HL-60 (cell line): Measurements from ENCODE around the gene ACRBP.

Experiments
- DNase-seq, 2 experiments: peaks; one replicate each; pipeline ENCODE4 v3.0.0-alpha.2; 2010 to 2020; ENCODE audit warnings: low read depth in 1 of 2, low spot score in 1 of 2
- H3K27ac ChIP-seq: fragments of 250-450 bp; sonication (Bioruptor Pico); replicated peaks from 2 replicates; pipeline ENCODE4 v1.5.1; 2020; ENCODE audit warnings: mild to moderate bottlenecking, moderate library complexity
- H3K27me3 ChIP-seq: fragments of 250-450 bp; sonication (Bioruptor Pico); 2 replicates; pipeline ENCODE4 v1.5.1; 2021; ENCODE audit warnings: mild to moderate bottlenecking, moderate library complexity; ENCODE audit not compliant: insufficient read depth, poor library complexity, severe bottlenecking
- H3K4me3 ChIP-seq: replicated peaks from 2 replicates; pipeline ENCODE4 v1.5.1; 2011; ENCODE audit warnings: mild to moderate bottlenecking, control low read depth, low read length; ENCODE audit not compliant: insufficient read depth
- GABPA ChIP-seq: IDR thresholded peaks from 2 replicates; pipeline ENCODE4 v1.6.1; 2012; ENCODE audit warnings: low read depth
- POLR2AphosphoS5 ChIP-seq: IDR thresholded peaks from 2 replicates; pipeline ENCODE4 v1.6.1; 2012; ENCODE audit warnings: low read depth
- REST ChIP-seq: IDR thresholded peaks from 2 replicates; pipeline ENCODE4 v1.6.1; 2012; ENCODE audit warnings: low read depth; ENCODE audit not compliant: insufficient replicate concordance
- SPI1 ChIP-seq: IDR thresholded peaks from 2 replicates; pipeline ENCODE4 v1.6.1; 2012; ENCODE audit warnings: low read depth, mild to moderate bottlenecking, borderline replicate concordance
- TF ChIP-seq, protein P1 (sequence below): IDR thresholded peaks from one replicate; pipeline ENCODE4 v1.5.1; 2011; ENCODE audit warnings: low read length, control low read depth, inconsistent platforms; ENCODE audit not compliant: insufficient read depth

ACRBP gene

GRCh38 chr12:6667559-6668210 lies 20.5 kb upstream of the ACRBP start:
- Histone ChIP-seq H3K4me3 (no peak overlapping the region), H3K27ac (peak overlapping the region; percentile 9; the same call in 1 of the 2 replicates), H3K27me3 (no peaks in the 10 kb centered on the region)
- peak in 1 of 2 experiments; percentile 47 for DNase-seq
- TF ChIP-seq GABPA (no peak), SPI1 (no peak), REST (no peak), POLR2AphosphoS5 (no peak)
- TF ChIP-seq, protein P1, sequence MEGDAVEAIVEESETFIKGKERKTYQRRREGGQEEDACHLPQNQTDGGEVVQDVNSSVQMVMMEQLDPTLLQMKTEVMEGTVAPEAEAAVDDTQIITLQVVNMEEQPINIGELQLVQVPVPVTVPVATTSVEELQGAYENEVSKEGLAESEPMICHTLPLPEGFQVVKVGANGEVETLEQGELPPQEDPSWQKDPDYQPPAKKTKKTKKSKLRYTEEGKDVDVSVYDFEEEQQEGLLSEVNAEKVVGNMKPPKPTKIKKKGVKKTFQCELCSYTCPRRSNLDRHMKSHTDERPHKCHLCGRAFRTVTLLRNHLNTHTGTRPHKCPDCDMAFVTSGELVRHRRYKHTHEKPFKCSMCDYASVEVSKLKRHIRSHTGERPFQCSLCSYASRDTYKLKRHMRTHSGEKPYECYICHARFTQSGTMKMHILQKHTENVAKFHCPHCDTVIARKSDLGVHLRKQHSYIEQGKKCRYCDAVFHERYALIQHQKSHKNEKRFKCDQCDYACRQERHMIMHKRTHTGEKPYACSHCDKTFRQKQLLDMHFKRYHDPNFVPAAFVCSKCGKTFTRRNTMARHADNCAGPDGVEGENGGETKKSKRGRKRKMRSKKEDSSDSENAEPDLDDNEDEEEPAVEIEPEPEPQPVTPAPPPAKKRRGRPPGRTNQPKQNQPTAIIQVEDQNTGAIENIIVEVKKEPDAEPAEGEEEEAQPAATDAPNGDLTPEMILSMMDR, result no peak

DNA sequence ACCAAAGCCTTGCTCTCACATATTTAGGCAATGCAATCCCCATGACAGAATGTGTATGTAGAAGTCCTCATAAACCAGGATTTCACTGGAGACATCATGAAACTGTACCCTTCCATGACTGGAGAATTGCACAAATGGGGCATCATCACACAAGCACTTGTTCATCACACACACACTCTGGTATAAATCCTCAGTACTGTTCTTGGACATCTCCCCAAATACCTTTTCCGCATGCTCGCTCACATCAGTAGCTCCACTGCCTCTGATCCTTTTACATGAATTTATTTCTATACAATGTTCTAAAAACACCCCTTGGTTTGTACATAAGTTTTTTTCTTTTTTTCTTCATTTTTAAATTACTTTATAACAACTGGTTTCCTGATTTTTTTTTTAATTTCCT lies 19.0 kb upstream of the ACRBP start:
- H3K27me3 ChIP-seq, result no peaks in the 10 kb centered on the region
- TF ChIP-seq REST, result no peak
- no peak for TF ChIP-seq POLR2AphosphoS5
- TF ChIP-seq GABPA, result no peak
- no peak for TF ChIP-seq SPI1
- TF ChIP-seq, protein P1, result no peak
- H3K27ac ChIP-seq, result no peak overlapping the region
- no peak overlapping the region for H3K4me3 ChIP-seq
- no peak for DNase-seq

DNA sequence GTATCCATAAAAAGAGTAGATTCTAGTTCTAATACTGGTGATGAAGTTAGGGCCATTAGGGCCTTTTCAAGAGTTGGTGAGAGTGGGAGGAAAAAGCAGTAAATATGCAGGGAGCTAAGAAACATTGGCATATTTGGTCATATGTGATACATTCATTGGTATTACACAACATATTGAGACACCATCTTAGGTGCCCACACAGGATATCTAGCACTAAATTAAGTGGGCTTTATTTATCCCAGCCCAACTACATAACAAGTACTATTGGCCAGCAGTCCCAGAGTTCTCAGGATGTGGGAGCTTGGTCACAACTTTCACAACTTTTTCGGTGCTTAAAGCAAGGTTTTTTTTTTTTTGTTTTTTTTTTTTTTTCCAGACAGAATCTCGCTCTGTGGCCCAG lies 17.7 kb upstream of the ACRBP start:
- Histone ChIP-seq H3K27ac (peak overlapping the region; percentile 83), H3K27me3 (no peaks in the 10 kb centered on the region), H3K4me3 (no peak overlapping the region)
- no peak for TF ChIP-seq GABPA
- TF ChIP-seq REST, result no peak
- TF ChIP-seq, protein P1, result no peak
- DNase-seq, result peak in 1 of 2 experiments; percentile 28
